Measurements from ENCODE around the gene TMEM203. TPM values are rescaled to one million over a fixed set of nuclear protein-coding genes. Genes with fewer than 3 reads are reported as not detected.
A peak's percentile ranks its signal among the peaks of the same experiment; 100 is the strongest.

Gene TMEM203
- total and polyA plus RNA-seq, 2 of the 4 experiments (the other 2 are of a cell fraction), result 18.8 to 40.6 TPM

DNA sequence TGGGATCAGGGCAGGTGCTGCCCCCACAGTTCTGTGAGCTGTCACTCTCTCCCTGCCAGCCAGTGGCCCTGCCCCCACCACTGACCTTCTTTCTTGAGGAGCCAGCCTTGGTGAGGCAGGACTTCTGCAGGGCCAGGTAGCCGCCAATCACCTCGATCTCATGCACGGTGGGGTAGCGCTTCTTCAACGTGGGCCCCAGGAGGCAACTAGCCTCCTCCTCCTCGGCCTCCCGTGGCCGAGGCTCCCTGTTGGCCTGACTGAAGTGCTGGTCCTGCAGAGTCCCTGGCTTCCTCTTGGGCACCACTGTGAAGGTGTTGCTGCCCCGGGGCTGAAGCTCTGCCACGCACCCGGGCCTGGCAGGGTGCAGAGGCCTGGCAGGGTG, 6.6 kb downstream of the TMEM203 start:
- H3K56ac ChIP-seq (ENCODE audit: extremely low read depth, insufficient read depth, low read length), result no peak overlapping the region
- H3K27ac ChIP-seq (ENCODE audit: insufficient read depth, low read length), result no peak overlapping the region
- peak overlapping the region; percentile 69 for H3K4me2 ChIP-seq (ENCODE audit: low read depth, low read length)
- dilution Hi-C loops (cut with HindIII; ENCODE audit: low sequenced_read_pairs, unreplicated experiment), result no loop called here
- no peak for ATAC-seq (ENCODE audit: low read depth)
- ChIA-PET CTCF (no interaction called here), POLR2A (ENCODE audit: unreplicated experiment) (interaction anchor here (1.3 kb wide), 2 partner anchors 10 to 42 kb away, joined by 3 to 4 read pairs; partner anchors contain the start of genes SSNA1 and TUBB4B)
- H2AK5ac ChIP-seq (ENCODE audit: low read depth, low read length), result no peak overlapping the region
- H3K4ac ChIP-seq (ENCODE audit: low read depth, low read length), result no peak overlapping the region
- no peak overlapping the region for H2BK5ac ChIP-seq (ENCODE audit: low read depth, low read length, poor library complexity, severe bottlenecking)
- no peak overlapping the region; the same call in 1 of the 2 replicates for H3K4me3 ChIP-seq (ENCODE audit: insufficient read depth, low read depth, low read length)
- no peak overlapping the region for H2BK120ac ChIP-seq (ENCODE audit: low read depth, low read length)
- peaks cover 35% of the 10 kb centered on the region for H4K20me1 ChIP-seq (ENCODE audit: insufficient read depth, low read length)
- H2BK15ac ChIP-seq (ENCODE audit: low read depth, low read length), result no peak overlapping the region
- H3K27me3 ChIP-seq (ENCODE audit: control insufficient read depth, insufficient read depth, low read length), result no peaks in the 10 kb centered on the region
- no peak overlapping the region for H4K8ac ChIP-seq (ENCODE audit: low read depth in 2 of 2, low read length in 2 of 2)
- 0 out of 2 replicates have a peak overlapping the region, but pooled peaks have one; percentile 11 for H3K23ac ChIP-seq (ENCODE audit: low read depth, low read length)
- no peak overlapping the region for H3K18ac ChIP-seq (ENCODE audit: low read depth, low read length)
- no peak overlapping the region for H2BK20ac ChIP-seq (ENCODE audit: low read depth, low read length)
- 0 out of 2 replicates have a peak, but pooled peaks cover 2% of the 10 kb centered on the region for H3K9me1 ChIP-seq (ENCODE audit: insufficient read depth, low read length)
- H2AFZ ChIP-seq (replicated peaks; ENCODE audit: low read length, poor library complexity), result peak overlapping the region; percentile 5
- H4K91ac ChIP-seq (ENCODE audit: insufficient read depth, low read depth, low read length), result no peak overlapping the region
- intact Hi-C loops (cut with micrococcal nuclease), result no loop called here
- H3K14ac ChIP-seq (replicated peaks; ENCODE audit: low read depth, low read length), result no peak overlapping the region
- no peaks in the 10 kb centered on the region for H3K9me3 ChIP-seq (ENCODE audit: control insufficient read depth, insufficient read depth, low read length)
- WGBS, 2 experiments (ENCODE audit: extremely low coverage in 2 of 2, insufficient read length in 1 of 2), result no CpG with 5 or more reads among the region's 11 CpGs
- no TSS peak for BruUV-seq (replicated peaks)
- peaks cover 14 to 78% of the 10 kb centered on the region in 2 experiments for H3K79me1 ChIP-seq (ENCODE audit: low read depth in 1 of 2, low read length in 2 of 2)
- in situ Hi-C loops (cut with MboI; ENCODE audit: low sequenced_read_pairs), result no loop called here
- H3K4me1 ChIP-seq (ENCODE audit: control insufficient read depth, insufficient read depth, low read length), result peaks cover 17% of the 10 kb centered on the region
- TF ChIP-seq MAZ (IDR thresholded peaks at IDR 0.05; ENCODE audit: borderline replicate concordance, low read depth, low read length) (no peak), CHD1 (IDR thresholded peaks at IDR 0.05; ENCODE audit: low read depth, low read length) (no peak), NFE2L2 (IDR thresholded peaks at IDR 0.05; ENCODE audit: low read depth, low read length) (no peak), RFX5 (IDR thresholded peaks at IDR 0.05; ENCODE audit: low read depth, low read length) (no peak), MXI1 (IDR thresholded peaks at IDR 0.05; ENCODE audit: borderline replicate concordance, low read depth, low read length) (no peak)
- peak overlapping the region; percentile 91 for H2AK9ac ChIP-seq (replicated peaks; ENCODE audit: low read depth, low read length, poor library complexity)
- no peaks in the 10 kb centered on the region for H3K36me3 ChIP-seq (ENCODE audit: control insufficient read depth, insufficient read depth, low read length)
- no peak for DNase-seq
- peak overlapping the region; percentile 16; the same call in 1 of the 2 replicates for H3K9ac ChIP-seq (ENCODE audit: low read depth, low read length)
- H4K5ac ChIP-seq (ENCODE audit: low read depth, low read length), result no peak overlapping the region

Measured in IMR-90 (cell line).